ENCODE results near the gene CBX5. TPM values are rescaled to one million over a fixed set of nuclear protein-coding genes. Genes with fewer than 3 reads are reported as not detected.
"Not testable (repeated sequence)": the region's sequence is repeated elsewhere in the genome, so short reads cannot be mapped to it uniquely, and the experiment has no call there.

Gene CBX5
- polyA plus RNA-seq, 5 donors: 78.1 to 132 (median 110) TPM

DNA sequence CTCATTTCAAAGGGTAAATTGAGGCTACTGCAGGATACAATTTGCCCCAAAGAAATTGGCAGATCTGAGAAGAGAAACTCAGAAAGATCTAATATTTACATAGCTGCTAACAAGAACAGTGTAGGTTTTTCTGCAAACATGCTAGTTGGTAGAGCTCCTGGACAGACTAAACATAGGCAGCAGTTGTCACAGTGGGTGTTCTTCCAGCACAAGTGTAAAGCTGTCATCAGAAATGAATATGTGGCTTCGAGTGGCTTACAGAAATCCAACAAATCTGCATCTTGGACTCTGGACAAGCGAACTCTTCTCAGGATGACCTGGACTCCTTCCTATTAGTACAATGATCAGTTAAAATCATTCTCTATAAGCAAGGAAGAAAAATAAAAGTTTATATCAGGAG lies 5.9 kb downstream of the CBX5 start:
- no peak for DNase-seq

DNA sequence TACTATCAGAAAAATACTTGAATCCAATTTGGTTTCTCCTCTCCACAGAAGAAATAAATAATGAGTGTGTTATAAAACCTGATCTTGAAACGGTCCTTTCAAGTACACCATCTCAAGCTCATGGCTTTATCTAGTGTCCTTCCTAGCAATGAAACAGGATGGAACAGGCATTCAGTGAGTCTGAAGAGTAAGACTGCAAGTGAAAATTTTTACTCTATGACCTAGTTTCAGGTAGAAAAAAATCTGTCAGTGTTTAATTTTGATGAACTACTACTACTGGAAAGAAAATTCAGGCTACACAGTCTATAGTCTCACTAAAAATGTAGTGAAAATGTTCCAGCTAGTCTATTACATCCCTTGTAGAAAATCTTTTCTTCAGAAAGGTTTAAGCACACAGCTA lies 7.7 kb downstream of the CBX5 start:
- DNase-seq: no peak

DNA sequence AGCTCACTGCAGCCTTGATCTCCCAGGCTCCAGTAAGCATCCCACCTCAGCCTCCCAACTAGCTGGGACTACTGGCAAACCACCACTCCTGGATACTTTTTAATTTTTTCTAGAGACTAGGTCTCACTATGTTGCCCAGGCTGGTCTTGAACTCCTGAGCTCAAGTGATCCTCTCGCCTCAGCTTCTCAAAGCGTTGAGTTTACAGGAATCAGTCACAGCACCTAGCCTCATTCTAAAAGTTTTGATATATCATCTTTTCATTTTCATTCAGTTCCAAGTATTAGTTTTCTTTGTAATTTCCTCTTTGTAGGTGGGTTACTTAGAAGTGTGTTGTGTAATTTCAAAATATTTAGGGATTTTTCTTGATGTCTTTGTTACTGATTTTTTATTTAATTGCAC lies 9.6 kb downstream of the CBX5 start:
- DNase-seq: no peak

DNA sequence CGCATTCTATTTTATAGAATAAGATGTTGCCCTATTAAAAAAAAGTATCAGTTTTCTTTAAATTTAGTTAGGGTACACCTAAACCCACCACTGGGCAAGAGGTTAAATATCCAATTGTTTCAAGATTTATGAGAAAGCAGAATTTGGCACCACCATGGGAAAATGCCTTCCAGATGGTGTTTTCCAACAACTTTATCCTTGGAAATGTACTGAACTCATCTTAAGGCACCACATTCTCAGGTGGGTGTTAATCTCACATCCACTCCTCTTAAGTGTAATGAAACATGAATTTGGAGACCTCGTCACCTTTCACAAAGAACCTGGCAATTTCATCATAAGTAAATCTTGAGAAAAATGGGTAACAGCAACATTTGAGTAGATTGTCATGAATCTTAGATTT lies 13.1 kb downstream of the CBX5 start:
- no peak for DNase-seq

DNA sequence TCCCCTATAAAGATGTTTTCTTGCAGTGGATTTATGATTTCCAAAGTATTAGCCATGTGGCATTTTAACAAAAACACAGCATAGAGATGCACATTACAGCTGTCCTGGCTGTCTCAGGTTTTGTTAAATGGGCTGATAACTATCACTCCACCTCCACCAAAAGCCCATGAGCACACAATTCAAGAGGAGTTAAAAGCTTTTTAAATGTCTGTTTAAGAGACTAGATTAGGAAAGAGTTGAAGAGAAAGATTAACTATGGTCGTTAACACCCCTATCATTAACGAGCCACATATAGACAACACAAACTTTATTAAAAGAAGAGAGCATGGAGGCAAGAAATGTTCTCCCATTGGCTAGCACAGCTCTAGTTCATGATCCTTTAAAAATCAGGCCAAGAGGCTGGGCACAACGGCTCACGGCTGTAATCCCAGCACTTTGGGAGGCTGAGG lies 14.5 kb downstream of the CBX5 start:
- DNase-seq: no peak

DNA sequence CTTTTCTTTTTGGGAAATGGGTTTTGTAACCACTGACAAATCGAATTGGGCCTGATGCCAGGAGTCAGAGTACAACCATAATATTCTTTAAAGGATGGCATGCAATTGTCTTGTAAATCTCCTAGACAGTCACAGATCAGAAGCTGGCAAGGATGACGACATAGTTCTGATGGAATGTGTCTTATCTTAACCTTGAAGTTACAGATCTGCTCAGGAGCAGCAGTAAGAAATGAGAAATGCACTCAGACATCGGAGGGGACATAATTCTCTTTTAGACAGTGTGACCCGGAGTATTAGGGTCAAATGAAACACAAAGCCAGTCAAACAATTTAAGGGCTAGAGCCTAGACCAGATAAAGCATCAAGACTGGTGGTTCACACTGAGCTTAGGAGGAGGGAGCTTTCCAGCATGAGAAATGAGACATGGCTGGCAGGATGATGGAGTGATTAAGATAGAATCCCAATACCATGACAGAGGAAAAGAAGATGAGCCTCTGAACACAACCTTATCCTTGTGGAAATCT lies 17.5 kb downstream of the CBX5 start:
- DNase-seq: no peak

DNA sequence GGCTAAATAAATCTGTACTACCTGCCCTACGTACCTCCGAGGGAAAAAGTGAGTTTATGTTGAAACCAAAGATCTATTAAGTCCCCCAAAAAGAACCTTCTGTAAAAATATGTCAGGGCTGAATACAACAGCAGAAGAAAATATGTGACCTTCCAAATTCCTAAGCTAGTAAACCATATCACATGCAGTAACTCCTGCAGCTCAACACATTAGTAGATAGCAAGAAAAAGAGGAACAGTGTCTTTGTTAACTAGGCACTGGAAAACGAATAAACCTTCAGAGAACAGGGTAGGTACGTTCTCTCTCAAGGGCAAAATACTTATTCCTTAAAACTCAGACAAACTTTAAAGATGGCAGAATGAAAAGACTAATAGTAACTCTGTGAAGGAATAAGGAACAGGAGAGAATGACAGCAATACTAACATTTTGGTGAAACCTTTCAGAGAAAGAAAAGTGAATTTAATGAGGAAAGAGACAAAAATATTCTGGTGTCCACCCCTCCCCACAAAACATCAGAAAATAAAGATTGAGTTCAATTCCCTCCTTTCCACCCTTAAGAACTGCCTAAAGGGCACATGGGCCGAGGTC lies 18.0 kb downstream of the CBX5 start:
- no peak for DNase-seq

DNA sequence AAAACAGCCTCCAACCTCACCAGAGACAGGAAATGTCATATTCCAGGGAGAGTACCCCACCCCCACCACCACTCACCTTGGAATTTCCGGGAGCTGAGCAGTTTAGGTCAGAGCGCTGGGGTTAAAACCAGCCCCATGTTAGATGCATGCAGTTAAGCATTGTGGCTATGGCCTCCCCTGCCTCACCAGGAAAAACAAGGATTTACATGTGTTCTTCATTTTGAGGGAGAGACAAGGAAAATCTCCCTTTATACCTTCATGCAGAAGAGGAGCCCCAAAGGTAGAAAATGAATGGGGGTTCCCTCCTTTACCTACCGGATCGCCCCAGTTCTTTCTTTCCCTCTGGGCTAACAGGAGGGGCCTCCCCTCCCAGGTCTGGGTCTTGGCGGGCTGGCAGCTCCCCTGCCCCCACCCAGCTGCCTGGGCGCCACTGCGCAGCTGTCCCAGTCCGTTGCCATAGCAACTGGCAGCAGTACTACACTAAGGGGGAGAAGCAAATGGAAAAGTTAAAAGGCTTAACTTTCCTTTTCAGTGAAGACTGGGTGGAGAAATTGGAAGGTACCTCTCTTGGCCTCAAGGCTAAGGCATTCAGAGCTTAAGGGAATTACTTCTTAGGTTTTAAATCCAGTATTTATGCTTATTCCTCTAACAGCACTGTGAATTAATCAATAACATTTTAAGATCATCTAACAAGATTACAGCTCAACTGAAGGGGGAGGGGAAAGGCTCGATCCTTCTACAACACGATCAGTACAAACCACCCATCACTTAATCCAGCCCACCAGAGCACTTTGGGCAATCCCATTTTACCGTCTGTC lies 20.5 kb downstream of the CBX5 start:
- peak; percentile 90 to 92 for DNase-seq

DNA sequence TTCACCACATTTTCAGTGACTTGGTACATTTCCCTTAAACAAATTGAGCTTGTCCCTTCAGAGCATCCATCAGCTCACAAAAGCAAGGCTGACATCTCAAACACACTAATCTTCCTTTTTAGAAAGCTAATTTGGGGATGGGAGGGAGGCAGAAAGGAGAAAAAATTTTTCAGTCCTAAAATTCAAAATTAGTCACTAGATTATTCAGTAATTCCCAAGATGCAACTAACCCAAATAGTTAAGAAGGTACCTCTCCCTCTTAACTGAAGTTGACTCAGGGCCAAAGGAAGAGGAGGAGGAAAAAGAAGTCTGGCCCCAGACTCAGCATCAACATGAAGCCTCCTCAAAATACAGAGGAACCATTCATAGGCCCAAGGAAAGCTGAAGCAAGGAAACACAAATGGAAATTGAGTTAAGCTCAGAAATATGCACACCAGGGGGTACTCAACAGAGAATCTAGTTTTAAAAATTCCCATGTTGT lies 21.7 kb downstream of the CBX5 start:
- DNase-seq: no peak

DNA sequence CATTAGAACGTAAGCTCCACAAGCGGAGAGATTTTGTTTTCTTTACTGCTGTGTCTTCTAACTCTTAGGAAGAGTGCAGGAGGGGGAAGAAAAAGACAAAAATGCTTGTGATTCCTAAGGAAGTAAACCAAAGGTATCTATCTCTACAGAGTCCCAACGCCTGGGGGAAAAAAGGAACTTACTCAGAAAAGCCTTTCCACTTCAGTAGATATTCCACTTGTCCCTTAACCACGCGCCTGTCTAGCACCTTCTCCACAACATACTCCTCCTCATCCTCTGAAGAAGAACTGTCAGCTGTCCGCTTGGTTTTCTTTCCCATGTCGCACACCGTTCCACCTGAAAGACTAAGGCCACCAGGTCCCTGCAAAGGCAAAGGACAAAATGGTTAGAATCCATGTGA lies 22.6 kb downstream of the CBX5 start:
- no peak for DNase-seq

DNA sequence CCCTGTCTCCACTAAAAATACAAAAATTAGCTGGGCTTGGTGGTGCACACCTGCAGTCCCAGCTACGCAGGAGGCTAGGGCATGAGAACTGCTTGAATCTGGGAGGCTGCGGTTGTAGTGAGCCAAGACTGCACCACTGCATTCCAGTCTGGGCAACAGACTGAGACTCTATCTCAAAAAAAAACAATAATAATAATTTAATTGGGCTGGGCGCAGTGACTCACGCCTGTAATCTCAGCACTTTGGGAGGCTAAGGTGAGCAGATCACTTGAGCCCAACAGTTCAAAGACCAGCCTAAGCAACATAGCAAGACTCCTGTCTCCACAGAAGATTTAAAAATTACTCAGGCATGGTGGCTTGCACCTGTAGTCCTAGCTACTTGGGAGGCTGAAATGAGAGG lies 26.7 kb downstream of the CBX5 start:
- no peak for DNase-seq

DNA sequence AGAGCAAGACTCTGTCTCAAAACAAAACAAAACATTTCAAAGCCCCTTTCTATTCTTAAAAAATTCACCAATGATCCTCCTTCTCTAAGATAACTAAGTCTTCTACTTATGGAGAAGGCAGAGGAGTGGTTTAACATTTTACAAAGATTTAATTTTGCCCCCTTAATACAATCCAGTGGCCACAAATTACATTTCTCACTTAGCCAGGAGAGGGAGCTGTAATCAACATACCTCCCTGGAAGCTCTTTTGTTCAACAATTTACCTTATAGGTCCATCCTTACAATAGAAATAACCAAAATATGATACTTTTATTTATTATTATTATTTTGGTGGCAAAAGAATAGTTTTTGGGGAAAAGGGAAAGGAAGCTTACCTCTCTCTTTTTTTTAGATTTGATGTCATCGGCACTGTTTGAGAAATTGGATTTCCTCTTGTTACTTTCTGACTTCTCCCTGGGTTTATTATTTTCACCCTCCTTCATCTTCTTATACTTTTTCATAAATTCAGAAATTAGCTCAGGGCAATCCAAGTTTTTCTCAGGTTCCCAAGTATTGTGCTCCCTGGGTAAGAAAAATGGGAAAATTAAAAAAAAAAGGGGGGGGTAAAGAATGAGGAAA lies 28.1 kb downstream of the CBX5 start:
- DNase-seq: no peak

DNA sequence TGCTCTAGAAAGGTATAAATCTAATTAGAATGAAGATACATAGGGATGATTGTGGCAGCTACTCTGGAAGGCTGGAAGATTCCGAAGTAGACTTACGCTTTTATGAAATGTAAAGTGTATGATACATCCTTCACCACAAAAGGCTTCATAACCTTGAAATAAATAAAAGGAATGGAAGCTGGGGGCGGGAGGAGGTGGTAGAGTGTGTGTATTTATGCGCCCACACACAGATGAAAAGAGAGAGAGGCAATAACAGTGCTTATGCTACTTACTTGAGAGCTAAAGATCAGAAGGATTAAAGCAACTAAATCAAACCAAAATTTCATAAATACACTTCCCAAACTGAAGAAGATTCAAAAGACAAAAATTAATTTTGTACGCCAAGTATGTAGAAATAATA lies 30.4 kb downstream of the CBX5 start:
- no peak for DNase-seq

DNA sequence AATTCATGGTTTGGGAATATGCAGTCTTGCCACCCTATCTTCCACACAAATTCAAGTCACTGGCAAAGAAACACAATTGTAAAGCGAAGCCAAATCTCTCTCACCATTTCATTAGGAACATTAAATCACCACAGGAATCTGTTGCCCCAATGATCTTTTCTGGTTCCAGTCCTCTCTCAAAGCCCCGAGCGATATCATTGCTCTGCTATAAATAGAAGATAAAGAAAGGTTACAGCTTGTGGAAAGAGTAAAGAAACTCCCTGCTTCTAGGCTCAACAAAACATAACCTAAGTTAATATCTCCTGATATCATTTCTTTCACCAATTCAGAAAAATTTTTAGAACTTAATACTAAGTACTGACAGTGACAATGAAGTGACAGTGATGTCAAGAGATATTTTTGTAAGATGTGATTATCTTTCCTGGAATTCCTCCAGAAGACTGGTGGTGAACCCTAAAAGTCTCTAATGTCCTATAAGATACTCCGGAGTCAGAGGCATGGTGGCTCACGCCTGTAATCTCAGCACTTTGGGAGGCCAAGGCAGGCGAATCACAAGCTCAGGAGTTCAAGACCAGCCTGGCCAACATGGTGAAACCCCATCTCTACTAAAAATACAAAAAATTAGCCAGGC lies 33.8 kb downstream of the CBX5 start:
- DNase-seq: no peak

DNA sequence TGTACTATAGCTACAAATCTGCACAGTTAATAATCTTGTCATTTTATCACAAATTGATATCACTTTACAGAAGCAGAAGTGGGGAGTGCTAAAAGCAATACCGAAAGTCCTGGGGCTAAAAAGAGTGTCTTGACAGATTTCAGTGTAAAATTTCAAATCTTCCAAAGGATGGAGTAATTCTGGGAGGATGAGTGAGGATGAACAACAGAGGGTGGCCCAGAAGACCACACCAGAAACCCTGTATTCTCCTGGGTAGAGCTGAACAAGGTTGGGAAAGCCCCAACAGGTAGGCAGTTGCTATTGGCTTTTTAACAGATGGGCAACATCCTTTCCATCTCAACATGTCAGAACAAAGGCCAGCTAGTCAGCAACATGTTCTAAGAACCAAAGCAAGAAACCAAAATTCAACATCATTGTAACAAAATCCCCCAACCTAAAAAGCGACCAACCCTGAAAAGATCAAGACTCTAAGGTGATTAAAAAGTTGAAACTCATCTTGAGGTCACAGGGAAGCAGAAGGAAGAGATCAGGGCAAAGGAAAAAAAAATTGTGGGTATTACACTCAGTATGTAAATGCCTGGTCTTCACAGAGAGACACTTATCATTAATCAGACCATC lies 38.8 kb downstream of the CBX5 start:
- no peak for DNase-seq

DNA sequence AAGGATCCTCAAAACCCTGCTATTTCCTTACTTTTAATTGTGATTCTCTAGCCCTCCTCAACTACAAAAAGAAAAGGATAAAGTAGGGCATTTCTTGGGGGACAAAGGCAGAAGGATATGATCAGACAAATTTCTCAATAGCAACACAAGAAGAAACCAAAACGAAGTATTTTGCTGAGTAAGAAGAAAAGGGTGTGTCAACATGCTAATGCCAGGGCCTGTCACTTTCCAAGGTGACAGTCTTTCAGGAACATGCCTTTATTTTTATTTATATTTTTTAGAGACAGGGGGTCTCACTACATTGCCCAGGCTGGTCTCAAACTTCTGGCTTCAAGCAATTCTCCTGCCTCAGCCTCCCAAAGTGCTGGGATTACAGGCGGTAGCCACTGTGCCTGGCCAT lies 39.8 kb downstream of the CBX5 start:
- DNase-seq: no peak

DNA sequence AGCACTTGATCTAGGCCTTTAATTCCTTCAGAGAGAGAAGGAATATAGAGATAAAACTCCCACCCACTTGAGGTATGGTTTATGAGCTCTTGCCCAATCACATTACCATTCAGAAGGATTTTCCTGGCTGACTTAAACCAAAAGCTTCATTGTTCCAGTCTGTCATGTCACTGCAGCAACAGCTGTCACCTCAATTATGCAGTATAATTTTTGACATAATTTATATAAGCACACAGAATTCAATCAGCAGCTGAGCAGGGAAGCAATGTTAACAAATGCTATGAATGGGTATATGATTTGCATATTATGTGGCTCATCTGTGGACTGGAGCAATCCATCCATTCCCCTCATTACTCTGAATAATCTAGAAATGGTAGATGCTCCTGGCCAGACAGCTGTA lies 40.3 kb downstream of the CBX5 start:
- no peak for DNase-seq

DNA sequence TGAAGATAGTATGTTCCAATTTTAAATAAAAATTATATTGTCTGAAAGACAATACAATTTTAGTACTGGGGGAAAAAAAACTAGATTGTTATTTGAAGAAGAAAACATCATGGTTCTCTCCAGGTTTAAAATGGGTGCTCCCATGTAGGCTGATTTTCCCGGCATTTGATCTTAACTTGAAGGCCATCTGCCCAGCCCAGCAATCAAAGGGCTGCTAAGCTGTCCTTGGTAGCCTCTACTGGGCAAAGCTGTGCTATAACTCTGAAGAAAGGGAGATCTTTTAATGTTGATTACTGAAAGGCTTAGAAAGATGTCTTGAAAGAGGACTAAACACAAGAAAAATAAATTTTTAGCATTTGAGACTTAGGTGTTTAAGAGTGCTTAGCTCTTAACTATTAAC lies 41.4 kb downstream of the CBX5 start:
- no peak for DNase-seq

DNA sequence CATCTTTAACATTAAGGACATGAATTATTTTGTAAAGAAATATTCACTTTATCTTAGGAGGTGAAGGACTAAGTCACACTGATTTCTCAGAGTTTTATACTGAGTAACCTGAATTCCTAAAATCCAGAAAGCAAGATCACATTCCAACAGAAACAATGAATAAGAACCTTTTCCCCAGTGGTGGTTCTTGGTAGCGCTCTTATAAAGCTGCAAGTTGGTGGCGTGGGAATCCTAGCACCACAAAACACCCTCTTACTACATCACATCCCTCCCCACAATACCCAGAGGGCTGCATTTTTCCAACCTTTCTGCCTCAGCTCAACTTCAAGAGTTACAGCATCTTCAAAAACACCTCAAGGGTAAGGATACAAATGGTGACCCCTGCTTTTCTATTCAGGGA lies 47.1 kb downstream of the CBX5 start:
- no peak for DNase-seq

DNA sequence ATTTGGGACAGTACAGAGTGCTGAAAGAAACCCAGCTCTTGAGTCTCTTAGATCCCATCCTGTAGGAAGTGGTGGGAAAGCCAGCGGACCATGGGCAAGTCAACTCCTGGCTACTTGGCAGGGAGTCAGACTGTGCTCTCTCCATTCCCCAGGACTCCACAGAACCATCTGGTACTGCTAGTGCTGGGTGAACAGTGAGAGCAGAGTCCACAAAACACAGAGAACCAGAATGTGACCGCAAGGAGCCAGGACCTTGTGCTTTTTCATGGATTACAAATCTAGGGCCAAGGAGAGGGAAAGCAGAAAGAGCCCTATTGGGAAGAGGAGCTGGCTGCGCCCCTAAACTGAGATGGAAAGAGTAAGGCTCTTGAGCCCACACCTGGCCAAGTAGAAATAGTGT lies 48.7 kb downstream of the CBX5 start:
- DNase-seq: not testable (repeated sequence)

DNA sequence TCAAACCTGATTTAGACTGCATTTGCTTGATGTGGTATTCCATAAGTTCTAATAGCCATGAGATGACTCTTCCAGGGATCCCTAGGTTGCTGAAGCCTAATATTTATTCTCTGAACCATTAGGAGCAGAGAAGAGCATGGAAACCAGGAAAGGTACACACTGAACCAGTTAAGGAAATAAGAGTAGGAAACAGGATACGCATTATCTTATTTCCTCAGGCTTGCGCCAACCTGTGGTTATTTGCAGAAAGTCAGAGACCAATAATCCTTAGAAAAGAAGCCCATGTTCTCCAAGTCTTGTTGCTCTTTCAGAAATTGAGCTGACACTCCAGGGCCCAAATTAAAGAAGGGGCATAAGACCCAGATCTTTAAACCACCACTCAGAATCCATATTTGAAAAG lies 49.4 kb downstream of the CBX5 start:
- no peak for DNase-seq

DNA sequence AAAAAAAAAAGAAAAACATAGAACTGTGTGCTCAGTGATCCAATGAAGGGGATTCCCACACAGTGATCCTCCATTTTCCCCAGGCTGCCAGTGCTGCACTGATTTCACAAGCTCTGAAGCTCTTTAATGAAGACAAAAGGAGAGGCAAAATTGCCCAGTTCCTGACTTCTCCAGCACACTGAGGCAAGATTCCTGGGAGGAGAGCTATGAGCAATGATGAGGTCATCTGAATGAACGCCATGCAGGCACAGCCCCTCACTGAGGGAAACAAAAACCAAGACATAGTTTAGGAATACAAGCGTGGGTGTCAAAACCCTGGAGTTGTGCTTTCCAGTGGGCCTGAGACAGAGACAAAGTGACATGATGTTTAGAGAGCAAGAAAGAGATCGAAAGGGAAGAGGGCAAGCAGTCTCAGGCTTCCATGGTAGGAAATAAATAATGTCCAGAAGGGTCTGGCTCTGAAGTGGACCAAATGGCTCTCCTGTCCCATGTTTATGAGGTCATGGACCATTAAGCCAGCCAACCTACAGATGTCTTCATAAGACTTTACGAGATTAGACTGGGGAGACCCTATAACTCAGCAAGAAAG lies 50.2 kb downstream of the CBX5 start:
- no peak for DNase-seq

All from right lung (tissue), 5 donors.